Putamen (tissue), 1 donor: Measurements from ENCODE around the gene PATJ.

Experiments
- DNase-seq: peaks from one replicate; pipeline ENCODE4 v3.0.0-alpha.2; 2016; ENCODE audit warnings: low spot score

PATJ gene

GRCh38 chr1:62045574-62045973 lies 303.3 kb downstream of the PATJ start:
- no peak for DNase-seq

- DNase-seq: no peak
These were observed 304.6 kb downstream of the PATJ start for GRCh38 chr1:62046927-62047326.

GRCh38 chr1:62050165-62050564 lies 307.9 kb downstream of the PATJ start:
- DNase-seq: no peak

DNA sequence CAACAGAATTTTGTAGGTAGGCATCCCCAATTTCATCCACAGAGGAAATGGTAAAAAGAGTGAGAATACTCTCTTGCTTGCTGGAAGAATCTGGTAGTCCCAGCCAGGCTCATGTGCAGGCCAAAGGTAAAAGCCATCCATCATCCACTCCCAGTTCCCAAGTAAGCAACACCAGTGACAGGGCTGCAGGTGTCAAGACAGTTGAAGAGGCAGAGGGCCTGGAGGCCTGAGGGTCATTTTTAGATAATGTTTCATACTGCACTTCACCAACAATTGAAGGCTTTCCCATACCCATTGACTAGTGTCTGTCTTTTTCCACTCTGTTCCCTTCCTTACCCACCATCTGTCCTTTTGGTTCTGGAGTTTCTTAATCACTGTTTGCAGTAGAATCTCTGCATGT lies 310.7 kb downstream of the PATJ start:
- no peak for DNase-seq

GRCh38 chr1:62054188-62054587 lies 311.9 kb downstream of the PATJ start:
- DNase-seq: no peak

DNA sequence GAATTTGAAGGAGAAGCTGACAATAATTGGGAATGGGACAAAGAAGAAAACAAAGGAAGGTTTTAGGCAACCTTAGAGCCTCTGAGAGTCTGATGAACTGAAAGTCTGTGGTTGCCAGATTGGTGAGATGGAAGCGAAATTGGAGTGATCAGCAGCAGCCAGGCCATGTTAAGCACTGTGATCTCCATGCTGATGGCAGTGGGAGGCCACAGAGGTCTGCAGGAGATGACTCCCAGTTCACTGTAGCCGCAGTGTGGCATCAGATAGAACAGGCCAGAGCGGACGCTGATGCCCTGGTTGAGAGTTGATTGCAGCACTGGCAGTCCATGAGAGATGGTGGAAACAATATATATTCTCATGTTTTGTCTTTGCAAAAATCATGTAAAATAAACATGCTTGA lies 314.9 kb downstream of the PATJ start:
- no peak for DNase-seq

DNA sequence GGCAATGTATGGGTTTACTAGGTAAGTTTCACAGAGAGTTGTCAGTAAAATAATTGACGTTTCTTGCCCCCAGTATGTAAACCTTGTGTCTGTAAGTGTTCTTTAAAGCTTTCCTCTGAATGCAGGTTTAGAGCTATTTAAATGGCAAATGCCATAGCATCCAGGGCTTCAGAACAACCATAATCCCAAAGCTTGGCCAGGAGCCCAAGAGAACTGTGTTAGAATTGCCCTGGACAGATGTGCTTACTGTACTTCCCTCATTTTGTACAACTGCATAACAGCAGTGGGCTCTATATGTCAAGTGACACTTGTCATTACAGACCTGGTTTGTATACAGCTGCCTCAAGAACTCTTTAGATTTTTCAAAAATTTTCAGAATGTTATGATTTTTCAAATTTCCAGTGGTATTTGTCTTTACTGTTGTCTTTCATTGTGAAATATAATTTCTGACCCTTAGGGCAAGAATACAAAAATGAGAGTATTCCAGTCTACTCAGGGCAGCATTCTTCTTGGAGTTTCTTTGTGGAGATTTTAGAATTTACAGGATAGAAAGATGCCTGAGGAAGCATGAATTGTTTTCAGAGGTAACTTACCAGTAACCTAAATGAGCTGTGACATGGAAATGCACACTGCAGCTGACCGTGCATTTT lies 315.5 kb downstream of the PATJ start:
- DNase-seq: no peak

DNA sequence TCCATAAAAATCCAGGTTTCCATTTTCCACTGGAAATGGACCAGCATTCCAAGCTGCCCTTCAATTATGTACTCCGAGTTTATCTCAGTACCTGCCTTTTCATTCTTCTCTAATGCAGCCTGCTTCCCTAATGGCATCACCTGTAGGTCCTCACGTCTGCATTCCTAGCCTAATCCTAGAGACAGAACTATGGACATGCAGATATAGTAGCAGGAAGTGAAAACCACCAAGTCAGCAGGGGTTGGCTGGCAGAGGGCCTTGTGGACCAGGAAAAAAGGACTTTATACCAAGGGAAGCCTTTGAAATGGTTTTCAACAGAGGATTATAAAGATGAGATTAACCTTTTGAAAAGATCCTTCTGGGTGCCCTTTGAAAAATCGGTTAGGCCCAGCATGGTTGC lies 316.7 kb downstream of the PATJ start:
- DNase-seq: no peak

- no peak for DNase-seq
These were observed 319.8 kb downstream of the PATJ start for GRCh38 chr1:62062087-62062486.

- no peak for DNase-seq
These were observed 322.6 kb downstream of the PATJ start for GRCh38 chr1:62064829-62065407.

DNA sequence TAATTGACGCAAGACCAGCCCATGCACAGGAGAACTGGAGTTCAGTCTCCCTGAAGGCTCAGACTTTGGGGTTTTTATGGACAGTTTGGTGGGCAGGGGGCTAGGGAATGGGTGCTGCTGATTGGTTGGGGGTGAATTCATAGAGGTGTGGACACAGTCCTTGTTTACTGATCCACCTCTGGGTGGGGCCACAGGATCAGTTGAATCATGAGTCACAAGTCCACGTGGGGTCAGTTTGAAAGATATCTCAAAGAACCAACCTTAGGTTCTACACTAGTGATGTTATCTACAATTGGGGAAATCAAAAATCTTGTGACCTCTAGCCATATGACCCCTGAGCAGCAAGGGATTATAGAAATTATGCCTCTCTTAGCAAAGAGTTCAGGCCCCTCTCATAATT lies 324.4 kb downstream of the PATJ start:
- no peak for DNase-seq

DNA sequence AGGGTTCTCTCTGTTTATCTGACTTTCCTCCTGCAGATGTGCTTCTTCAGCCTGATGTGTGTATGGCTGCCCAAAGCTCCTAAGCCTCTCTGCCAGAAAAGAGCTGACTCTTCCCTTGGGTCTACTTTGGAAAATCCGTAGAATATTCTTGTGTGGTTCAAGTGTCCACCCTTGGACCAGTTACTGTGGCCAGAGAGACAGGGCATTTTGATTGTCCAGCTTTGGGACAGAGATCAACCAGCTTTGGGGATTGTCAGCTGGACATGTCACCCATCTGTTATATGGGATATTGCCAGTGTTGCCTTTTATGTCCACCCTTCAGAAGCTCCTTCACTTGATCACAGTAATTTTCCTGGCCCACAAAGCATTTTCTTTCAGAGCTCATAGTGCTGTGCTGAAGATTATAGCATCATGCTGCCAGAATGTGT lies 326.1 kb downstream of the PATJ start:
- DNase-seq: no peak

GRCh38 chr1:62068978-62069377 lies 326.7 kb downstream of the PATJ start:
- DNase-seq: no peak

GRCh38 chr1:62070384-62071011 lies 328.2 kb downstream of the PATJ start:
- DNase-seq: no peak

GRCh38 chr1:62071695-62072094 lies 329.4 kb downstream of the PATJ start:
- no peak for DNase-seq

GRCh38 chr1:62076286-62076685 lies 334.0 kb downstream of the PATJ start:
- no peak for DNase-seq

- DNase-seq: no peak
These were observed 335.5 kb downstream of the PATJ start for GRCh38 chr1:62077821-62078220.

DNA sequence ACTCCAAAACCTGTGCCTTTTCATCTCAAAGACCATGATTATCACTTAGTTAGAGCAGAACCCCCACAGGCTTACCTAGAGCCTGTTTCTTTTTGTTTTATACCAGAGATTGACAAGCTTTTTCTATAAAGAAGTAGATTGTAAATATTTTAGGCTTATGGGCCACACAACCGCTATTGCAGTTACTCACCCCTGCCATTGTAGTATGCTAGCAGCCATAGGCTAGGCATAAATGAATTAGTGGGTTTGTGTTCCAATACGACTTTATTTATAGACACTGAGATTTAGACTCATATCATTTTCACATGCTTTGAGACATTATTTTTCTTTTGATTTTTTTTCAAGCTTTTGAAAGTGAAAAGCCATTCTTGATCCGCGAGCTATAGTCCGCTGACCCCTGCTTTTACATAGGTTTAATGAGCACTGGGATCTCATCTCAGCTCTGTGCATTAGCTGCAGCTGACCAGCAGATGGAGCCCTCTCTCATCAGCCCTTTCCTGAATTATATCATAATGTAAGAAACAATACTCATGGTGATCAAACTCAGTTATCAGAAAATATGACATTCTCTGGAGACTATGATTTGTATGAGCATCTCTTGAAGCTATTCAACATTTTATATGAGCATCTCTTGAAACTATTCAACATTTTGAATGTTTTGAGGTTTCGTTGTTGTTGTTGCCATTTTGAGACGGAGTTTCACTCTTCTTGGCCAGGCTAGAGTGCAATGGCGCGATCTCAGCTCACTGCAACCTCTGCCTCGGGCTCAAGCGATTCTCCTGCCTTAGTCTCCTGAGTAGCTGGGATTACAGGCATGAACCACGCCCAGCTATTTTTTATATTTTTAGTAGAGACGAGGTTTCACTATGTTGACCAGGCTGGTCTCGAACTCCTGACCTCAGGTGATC lies 340.4 kb downstream of the PATJ start:
- DNase-seq: peak; percentile 20

DNA sequence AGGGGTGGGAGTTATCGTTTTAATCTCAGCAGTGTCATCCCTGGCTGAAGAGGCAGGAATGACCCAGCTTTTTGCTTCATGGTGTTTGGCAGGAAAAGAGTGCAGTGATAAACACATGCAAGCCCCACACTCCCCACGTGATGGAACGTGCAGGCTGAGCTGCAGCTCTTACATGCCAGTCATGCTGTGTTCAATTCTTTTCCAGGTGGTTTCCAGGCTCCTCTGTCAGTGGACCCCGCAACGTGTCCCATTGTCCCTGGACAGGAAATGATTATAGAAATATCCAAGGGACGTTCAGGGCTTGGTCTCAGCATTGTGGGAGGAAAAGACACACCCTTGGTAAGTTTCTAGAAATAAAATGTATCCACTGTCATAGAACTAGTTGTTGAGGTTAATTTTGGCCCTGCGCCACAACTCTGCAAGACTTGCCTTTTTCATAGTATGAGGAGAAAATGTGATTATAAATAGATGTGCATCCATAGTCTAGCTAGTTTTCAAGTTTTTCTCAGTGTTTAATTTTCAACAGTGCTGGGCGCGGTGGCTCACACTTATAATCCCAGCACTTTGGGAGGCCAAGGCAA lies 342.1 kb downstream of the PATJ start:
- DNase-seq: no peak

GRCh38 chr1:62088439-62088838 lies 346.2 kb downstream of the PATJ start:
- DNase-seq: no peak

DNA sequence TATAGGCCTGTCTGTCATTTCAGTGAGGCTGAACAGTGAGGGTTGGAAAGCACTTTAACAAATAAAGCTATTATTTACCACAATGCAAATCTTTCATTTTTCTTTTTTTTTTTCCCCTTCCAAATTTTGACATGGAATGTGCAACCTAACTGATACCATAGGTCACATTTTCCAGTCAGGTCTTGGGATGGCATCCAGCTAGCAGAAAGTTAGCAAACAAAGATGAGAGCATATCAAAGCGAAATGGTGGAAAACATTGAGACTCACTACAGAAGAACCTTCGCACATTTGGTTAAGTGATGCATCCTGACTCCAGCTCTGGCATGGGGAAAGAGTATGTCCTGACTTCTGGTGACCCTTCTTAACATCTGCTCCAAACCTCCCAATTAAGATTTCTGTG lies 347.3 kb downstream of the PATJ start:
- no peak for DNase-seq

- DNase-seq: no peak
These were observed 347.7 kb downstream of the PATJ start for GRCh38 chr1:62090016-62090415.
